IMR-90 (cell line): ENCODE results near the gene SLC23A1. TPM values are rescaled to one million over a fixed set of nuclear protein-coding genes. Genes with fewer than 3 reads are reported as not detected.
"Not testable (repeated sequence)": the region's sequence is repeated elsewhere in the genome, so short reads cannot be mapped to it uniquely, and the experiment has no call there.

Experiments
- ATAC-seq: fragments of 200-7000 bp; cut with Tn5 transposase; 2 replicates; pipeline ENCODE4 v1.9.1; 2020; ENCODE audit warnings: low read depth, mild to moderate bottlenecking, moderate library complexity
- BruUV-seq: library from RNA; stranded (reverse); fragments of 400-500 nt; replicated peaks from 2 replicates; lab custom pipeline; 2021; lab: Mats Ljungman, UMichigan
- CTCF ChIA-PET: fragments of 300-600 bp; formaldehyde crosslinking; extraction: SDS; loops from one replicate; lab custom pipeline; 2021; ENCODE audit warnings: antibody characterized with exemption; lab: Yijun Ruan, JAX
- POLR2A ChIA-PET: fragments of 300-600 bp; sonication (Branson Sonifier 250); formaldehyde crosslinking; loops from one replicate; lab custom pipeline; 2022; ENCODE audit warnings: antibody characterized with exemption; ENCODE audit not compliant: unreplicated experiment; lab: Charles Lee
- DNase-seq: peaks from one replicate; pipeline ENCODE4 v3.0.0; 2013
- H2AFZ ChIP-seq: replicated peaks from 2 replicates; pipeline ENCODE3; 2013; ENCODE audit warnings: low read length, mild to moderate bottlenecking; ENCODE audit not compliant: poor library complexity
- H2AK5ac ChIP-seq: 2 replicates; pipeline ENCODE4 v1.6.1; 2013; ENCODE audit warnings: low read depth, low read length, inconsistent platforms
- H2AK9ac ChIP-seq: replicated peaks from 2 replicates; pipeline ENCODE3; 2013; ENCODE audit warnings: mild to moderate bottlenecking, low read depth, low read length, moderate library complexity; ENCODE audit not compliant: poor library complexity
- H2BK120ac ChIP-seq: 2 replicates; pipeline ENCODE4 v1.6.1; 2013; ENCODE audit warnings: low read depth, low read length, inconsistent platforms
- H2BK15ac ChIP-seq: 3 replicates; pipeline ENCODE4 v1.6.1; 2013; ENCODE audit warnings: low read depth, low read length, inconsistent platforms
- H2BK20ac ChIP-seq: 2 replicates; pipeline ENCODE4 v1.6.1; 2013; ENCODE audit warnings: low read depth, mild to moderate bottlenecking, inconsistent platforms, low read length, moderate library complexity
- H2BK5ac ChIP-seq: 2 replicates; pipeline ENCODE4 v1.6.1; 2013; ENCODE audit warnings: mild to moderate bottlenecking, low read depth, low read length, inconsistent platforms; ENCODE audit not compliant: poor library complexity, severe bottlenecking
- H3K14ac ChIP-seq: replicated peaks from 2 replicates; pipeline ENCODE4 v1.6.1; 2013; ENCODE audit warnings: low read depth, low read length, inconsistent platforms
- H3K18ac ChIP-seq: 2 replicates; pipeline ENCODE4 v1.6.1; 2013; ENCODE audit warnings: low read depth, low read length, control low read depth
- H3K23ac ChIP-seq: 2 replicates; pipeline ENCODE4 v1.6.1; 2013; ENCODE audit warnings: low read depth, low read length, inconsistent platforms
- H3K27ac ChIP-seq: 2 replicates; pipeline ENCODE4 v1.5.1; 2013; ENCODE audit warnings: mild to moderate bottlenecking, control low read depth, low read length; ENCODE audit not compliant: insufficient read depth
- H3K27me3 ChIP-seq: 2 replicates; pipeline ENCODE4 v1.6.1; 2013; ENCODE audit warnings: low read length; ENCODE audit not compliant: control insufficient read depth, insufficient read depth
- H3K36me3 ChIP-seq: 2 replicates; pipeline ENCODE4 v1.6.1; 2013; ENCODE audit warnings: low read length, mixed read lengths; ENCODE audit not compliant: control insufficient read depth, insufficient read depth
- H3K4ac ChIP-seq: 2 replicates; pipeline ENCODE4 v1.6.1; 2013; ENCODE audit warnings: low read depth, low read length, inconsistent platforms
- H3K4me1 ChIP-seq: 2 replicates; pipeline ENCODE4 v1.6.1; 2013; ENCODE audit warnings: low read length, mixed read lengths; ENCODE audit not compliant: control insufficient read depth, insufficient read depth
- H3K4me2 ChIP-seq: 2 replicates; pipeline ENCODE4 v1.6.1; 2013; ENCODE audit warnings: low read depth, mild to moderate bottlenecking, control low read depth, low read length, moderate library complexity
- H3K4me3 ChIP-seq: 2 replicates; pipeline ENCODE4 v1.5.1; 2013; ENCODE audit warnings: low read depth, mild to moderate bottlenecking, control low read depth, low read length, moderate library complexity; ENCODE audit not compliant: insufficient read depth
- H3K56ac ChIP-seq: 2 replicates; pipeline ENCODE4 v1.6.1; 2013; ENCODE audit warnings: low read length, inconsistent platforms; ENCODE audit not compliant: insufficient read depth; ENCODE audit errors: extremely low read depth
- H3K79me1 ChIP-seq, 2 experiments: 2 replicates each; pipeline ENCODE4 v1.6.1; 2013; ENCODE audit warnings: low read length in 2 of 2, inconsistent platforms in 1 of 2, low read depth in 1 of 2
- H3K9ac ChIP-seq: 2 replicates; pipeline ENCODE4 v1.6.1; 2013; ENCODE audit warnings: low read depth, low read length, control low read depth
- H3K9me1 ChIP-seq: 2 replicates; pipeline ENCODE4 v1.6.1; 2013; ENCODE audit warnings: low read length, inconsistent platforms; ENCODE audit not compliant: insufficient read depth
- H3K9me3 ChIP-seq: 2 replicates; pipeline ENCODE4 v1.6.1; 2013; ENCODE audit warnings: low read length; ENCODE audit not compliant: control insufficient read depth, insufficient read depth
- H4K20me1 ChIP-seq: 2 replicates; pipeline ENCODE4 v1.6.1; 2013; ENCODE audit warnings: low read length, inconsistent platforms; ENCODE audit not compliant: insufficient read depth
- H4K5ac ChIP-seq: 2 replicates; pipeline ENCODE4 v1.6.1; 2013; ENCODE audit warnings: mild to moderate bottlenecking, low read depth, low read length, control low read depth
- H4K8ac ChIP-seq, 2 experiments: 2 replicates each; pipeline ENCODE4 v1.6.1; 2013; ENCODE audit warnings: low read depth in 2 of 2, low read length in 2 of 2, control low read depth in 1 of 2, inconsistent platforms in 1 of 2
- H4K91ac ChIP-seq: 2 replicates; pipeline ENCODE4 v1.6.1; 2013; ENCODE audit warnings: low read depth, low read length, inconsistent platforms; ENCODE audit not compliant: insufficient read depth
- BHLHE40 ChIP-seq: fragments of 150-350 bp; IDR thresholded peaks from 2 replicates; pipeline ENCODE4 v1.6.1; 2016; ENCODE audit warnings: mild to moderate bottlenecking, low read depth, low read length
- CHD1 ChIP-seq: IDR thresholded peaks from 2 replicates; pipeline ENCODE4 v1.6.1; 2012; ENCODE audit warnings: low read depth, low read length, improper control_type of control experiment
- CTCF ChIP-seq: conservative IDR thresholded peaks from 2 replicates; pipeline ENCODE4 v1.5.1; 2012; ENCODE audit warnings: mild to moderate bottlenecking, low read depth, low read length, improper control_type of control experiment
- FOS ChIP-seq: fragments of 150-350 bp; IDR thresholded peaks from 2 replicates; pipeline ENCODE4 v1.6.1; 2016; ENCODE audit warnings: low read depth, low read length
- NFE2L2 ChIP-seq: fragments of 150-350 bp; IDR thresholded peaks from 2 replicates; pipeline ENCODE4 v1.6.1; 2016; ENCODE audit warnings: low read depth, mild to moderate bottlenecking, low read length
- RAD21 ChIP-seq: IDR thresholded peaks from 2 replicates; pipeline ENCODE4 v1.6.1; 2012; ENCODE audit warnings: low read length, improper control_type of control experiment
- WGBS, 2 experiments: methylation state at CpG; one replicate each; pipeline versions ENCODE4 v1.1.5 to v1.1.7; 2013; ENCODE audit warnings: missing lambda C conversion rate in 2 of 2; ENCODE audit not compliant: insufficient read length in 1 of 2; ENCODE audit errors: extremely low coverage in 2 of 2; 5-methylcytosine and 5-hydroxymethylcytosine counted together
- dilution Hi-C: fragments of 300-500 bp; cut with HindIII; formaldehyde crosslinking; loops from one replicate; pipeline ENCODE4 v1.14.3; 2018; ENCODE audit warnings: low sequenced_read_pairs; ENCODE audit not compliant: unreplicated experiment
- in situ Hi-C: fragments of 300-500 bp; cut with MboI; formaldehyde crosslinking; loops from 3 replicates; pipeline ENCODE4 v1.14.3; 2019; ENCODE audit warnings: low sequenced_read_pairs, inconsistent platforms, mixed read lengths
- intact Hi-C: fragments of 100-400 bp; cut with micrococcal nuclease; formaldehyde crosslinking; loops from 2 replicates; pipeline ENCODE4 v1.10.0; 2022
- polyA plus RNA-seq, 3 experiments: library from polyadenylated mRNA; depleted of rRNA; stranded (reverse); fragments of >200 nt; gene quantifications; 2 replicates each; pipeline ENCODE4 v1.2.3, GENCODE V29; 2012; ENCODE audit warnings: low replicate concordance in 1 of 3
- total RNA-seq: library from RNA; depleted of rRNA; stranded (reverse); fragments of >200 nt; gene quantifications from 2 replicates; pipeline ENCODE4 v1.2.3, GENCODE V29; 2012

SLC23A1 gene
- total and polyA plus RNA-seq, 2 of the 4 experiments (the other 2 are of a cell fraction), result not detected

DNA sequence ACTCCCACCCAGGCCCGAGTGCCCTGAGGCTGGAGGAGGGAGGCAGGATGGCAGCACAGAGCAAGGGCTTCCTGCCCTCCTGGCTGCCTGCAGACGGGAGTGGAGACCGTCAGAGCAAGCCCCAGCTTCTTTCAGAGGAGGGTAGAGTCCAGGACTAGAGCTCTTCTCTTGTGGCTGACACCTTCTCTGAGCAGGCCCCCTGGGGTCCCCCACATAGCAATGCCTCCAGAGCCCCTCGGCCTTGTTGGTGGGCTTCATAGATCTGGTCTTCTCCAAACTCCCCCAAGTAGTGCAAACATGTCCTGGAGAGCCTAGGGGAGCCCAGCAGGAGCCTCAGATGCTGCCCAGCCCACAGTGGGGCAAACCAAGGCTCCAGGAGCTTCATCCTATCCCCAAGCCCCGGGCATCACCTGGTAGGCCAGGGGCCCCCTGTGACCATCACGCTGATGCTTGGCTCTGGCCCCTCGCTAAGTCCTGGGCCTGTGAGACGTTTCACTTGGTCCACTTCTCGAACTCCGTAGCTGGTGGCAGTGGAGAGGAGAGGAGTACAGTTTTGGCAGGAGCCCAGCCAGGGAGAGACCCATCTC, 4.6 kb upstream of the SLC23A1 start:
- peak overlapping the region; percentile 85 for H2AFZ ChIP-seq
- intact Hi-C loops (no loop called here), in situ Hi-C loops (no loop called here), dilution Hi-C loops (no loop called here)
- no peak for DNase-seq
- no peak overlapping the region for H3K56ac ChIP-seq
- no peak overlapping the region for H2BK20ac ChIP-seq
- peaks cover 3% of the 10 kb centered on the region for H3K27me3 ChIP-seq
- ChIA-PET POLR2A (no interaction called here), CTCF (no interaction called here)
- H3K4me3 ChIP-seq, result no peak overlapping the region
- WGBS, 2 experiments, result 88% methylated on average over 3 of the region's 10 CpGs; no CpG with 5 or more reads in 1 of the 2 experiments
- H3K18ac ChIP-seq, result no peak overlapping the region
- H3K9me1 ChIP-seq, result no peaks in the 10 kb centered on the region
- no peak overlapping the region for H3K4ac ChIP-seq
- no peak overlapping the region for H3K23ac ChIP-seq
- ATAC-seq, result no peak
- no peaks in the 10 kb centered on the region; the same call in 1 of the 2 replicates for H3K9me3 ChIP-seq
- H2AK9ac ChIP-seq, result no peak overlapping the region
- no peak overlapping the region for H4K5ac ChIP-seq
- no peak overlapping the region for H2BK5ac ChIP-seq
- TF ChIP-seq BHLHE40, result no peak
- TF ChIP-seq RAD21, result no peak
- no peak for TF ChIP-seq CTCF
- no peak for TF ChIP-seq CHD1
- TF ChIP-seq NFE2L2, result no peak
- no peak for TF ChIP-seq FOS
- no peak overlapping the region for H2BK120ac ChIP-seq
- H3K79me1 ChIP-seq, result no peaks in the 10 kb centered on the region
- no peak overlapping the region for H3K4me2 ChIP-seq
- no peaks in the 10 kb centered on the region for H3K36me3 ChIP-seq
- H2BK15ac ChIP-seq, result no peak overlapping the region
- no peak overlapping the region for H3K9ac ChIP-seq
- no peaks in the 10 kb centered on the region for H4K20me1 ChIP-seq
- H4K8ac ChIP-seq, result no peak overlapping the region
- peaks cover 7% of the 10 kb centered on the region for H3K4me1 ChIP-seq
- no peak overlapping the region for H4K91ac ChIP-seq
- H2AK5ac ChIP-seq, result 0 out of 2 replicates have a peak overlapping the region, but pooled peaks have one; percentile 68
- BruUV-seq, result no TSS peak
- no peak overlapping the region for H3K27ac ChIP-seq
- no peak overlapping the region for H3K14ac ChIP-seq

DNA sequence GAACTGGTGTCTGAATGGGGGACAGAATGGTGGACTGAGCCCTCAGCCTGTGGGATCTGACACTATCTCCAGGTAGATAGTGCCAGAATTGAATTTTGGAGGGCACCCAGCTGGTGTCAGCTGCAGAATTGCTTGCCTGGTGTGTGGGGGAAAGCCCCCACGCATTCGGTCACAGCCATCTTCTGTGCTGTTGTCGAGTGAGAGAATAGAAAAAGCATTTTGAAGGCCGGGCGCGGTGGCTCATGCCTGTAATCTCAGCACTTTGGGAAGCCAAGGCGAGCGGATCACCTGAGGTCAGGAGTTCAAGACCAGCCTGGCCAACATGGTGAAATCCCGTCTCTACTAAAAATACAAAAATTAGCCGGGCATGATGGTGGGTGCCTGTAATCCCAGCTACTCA, 3.9 kb upstream of the SLC23A1 start:
- H3K9me1 ChIP-seq, H2BK5ac ChIP-seq, BruUV-seq, H3K4me2 ChIP-seq, H3K4me1 ChIP-seq, ATAC-seq, H3K56ac ChIP-seq, H3K9ac ChIP-seq, dilution Hi-C loops, H3K23ac ChIP-seq, H3K27ac ChIP-seq, H2BK20ac ChIP-seq, H4K91ac ChIP-seq, H3K4me3 ChIP-seq, H4K8ac ChIP-seq, H3K9me3 ChIP-seq, H4K5ac ChIP-seq, in situ Hi-C loops, H3K36me3 ChIP-seq, H3K4ac ChIP-seq, H2AK5ac ChIP-seq, H2BK15ac ChIP-seq, H2AK9ac ChIP-seq, POLR2A ChIA-PET, H3K79me1 ChIP-seq, H3K18ac ChIP-seq, H3K14ac ChIP-seq, intact Hi-C loops, H2BK120ac ChIP-seq, H4K20me1 ChIP-seq, H3K27me3 ChIP-seq, DNase-seq, H2AFZ ChIP-seq: not testable (repeated sequence)
- WGBS, 2 experiments, result 90% methylated on average over 2 of the region's 10 CpGs; no CpG with 5 or more reads in 1 of the 2 experiments
- CTCF ChIA-PET, result interaction anchor here (1.0 kb wide), 1 partner anchor 36 kb away, joined by 4 read pairs; no protein-coding TSS in a partner anchor
